Right lobe of liver (tissue), 4 donors: ENCODE measurements around the gene DSCAML1.

Source experiments
- POLR2A ChIP-seq: fragments of 450-650 bp; IDR thresholded peaks from one replicate; pipeline ENCODE4 v1.6.1; 2017; ENCODE audit warnings: antibody characterized with exemption, mild to moderate bottlenecking
- TF ChIP-seq, protein P1 (sequence below), 4 donors: fragments of 200-600 bp in 3 of 4; fragments of 450-650 bp in 1 of 4; IDR thresholded peaks; one replicate each; pipeline versions ENCODE4 v1.5.1 to v1.8.0; 2016 to 2022; ENCODE audit warnings: antibody characterized with exemption in 4 of 4, mild to moderate bottlenecking in 2 of 4
- donor health status: DM: no; HTN: no; CAD: no.
- donor health status: DM: no; HTN: no; CAD: no.
- donor health status: DM: no; HTN: yes; CAD: no.

DNA sequence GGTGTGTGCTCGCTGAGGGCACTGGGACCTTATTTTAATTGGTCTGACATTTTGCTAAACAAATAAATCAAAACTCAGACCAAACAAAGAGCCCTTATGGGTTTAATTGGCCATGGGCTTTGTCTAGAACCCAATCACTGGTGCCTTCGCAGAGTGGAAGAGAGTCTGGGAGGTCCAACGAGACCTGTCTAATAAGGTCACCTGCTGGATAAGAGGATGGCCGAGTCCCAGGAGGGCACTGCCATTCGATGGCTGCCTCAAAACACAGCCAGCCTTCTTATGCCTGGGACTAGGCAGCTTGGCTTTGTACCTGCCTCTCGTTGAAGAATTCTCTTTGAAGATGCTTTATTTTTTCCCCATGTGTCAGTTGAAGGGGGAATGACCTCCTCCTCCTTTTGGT, 298.2 kb downstream of the DSCAML1 start:
- TF ChIP-seq, protein P1, sequence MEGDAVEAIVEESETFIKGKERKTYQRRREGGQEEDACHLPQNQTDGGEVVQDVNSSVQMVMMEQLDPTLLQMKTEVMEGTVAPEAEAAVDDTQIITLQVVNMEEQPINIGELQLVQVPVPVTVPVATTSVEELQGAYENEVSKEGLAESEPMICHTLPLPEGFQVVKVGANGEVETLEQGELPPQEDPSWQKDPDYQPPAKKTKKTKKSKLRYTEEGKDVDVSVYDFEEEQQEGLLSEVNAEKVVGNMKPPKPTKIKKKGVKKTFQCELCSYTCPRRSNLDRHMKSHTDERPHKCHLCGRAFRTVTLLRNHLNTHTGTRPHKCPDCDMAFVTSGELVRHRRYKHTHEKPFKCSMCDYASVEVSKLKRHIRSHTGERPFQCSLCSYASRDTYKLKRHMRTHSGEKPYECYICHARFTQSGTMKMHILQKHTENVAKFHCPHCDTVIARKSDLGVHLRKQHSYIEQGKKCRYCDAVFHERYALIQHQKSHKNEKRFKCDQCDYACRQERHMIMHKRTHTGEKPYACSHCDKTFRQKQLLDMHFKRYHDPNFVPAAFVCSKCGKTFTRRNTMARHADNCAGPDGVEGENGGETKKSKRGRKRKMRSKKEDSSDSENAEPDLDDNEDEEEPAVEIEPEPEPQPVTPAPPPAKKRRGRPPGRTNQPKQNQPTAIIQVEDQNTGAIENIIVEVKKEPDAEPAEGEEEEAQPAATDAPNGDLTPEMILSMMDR (IDR thresholded peaks at IDR 0.05) = no peak
- no peak for TF ChIP-seq POLR2A
